RPMI7951 (cell line): ENCODE data around the gene LBX1. TPM values are rescaled to one million over a fixed set of nuclear protein-coding genes. Genes with fewer than 3 reads are reported as not detected.
"Not testable (repeated sequence)": the region's sequence is repeated elsewhere in the genome, so short reads cannot be mapped to it uniquely, and the experiment has no call there.

Experiments
- DNase-seq: peaks from one replicate; pipeline ENCODE4 v3.0.0-alpha.2; 2012; ENCODE audit warnings: low read depth
- total RNA-seq: library from RNA; depleted of rRNA; stranded (reverse); fragments of >200 nt; shearing (Covaris generic); gene quantifications from 2 replicates; pipeline ENCODE4 v1.2.3, GENCODE V29; 2014; rRNA removed

Gene LBX1
- total RNA-seq, 1 experiment from 2014 or later, result not detected

GRCh38 chr10:101207026-101207425 is 22.2 kb downstream of the LBX1 start:
- DNase-seq, result no peak

DNA sequence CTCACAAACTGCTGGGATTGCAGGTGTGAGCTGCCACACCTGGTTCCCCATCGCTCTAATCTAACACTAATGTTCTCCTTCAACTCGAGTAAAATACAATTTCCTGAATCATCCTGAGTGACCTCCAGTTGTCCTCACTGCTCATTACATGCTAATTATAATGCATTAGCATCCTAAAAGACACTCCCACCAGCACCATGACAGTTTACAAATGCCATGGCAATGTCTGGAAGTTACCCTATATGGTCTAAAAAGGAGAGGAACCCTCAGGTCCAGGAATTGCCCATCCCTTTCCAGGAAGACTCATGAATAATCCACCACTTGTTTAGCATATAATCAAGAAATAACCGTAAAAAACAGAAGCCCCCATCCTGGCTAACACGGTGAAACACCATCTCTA is 26.6 kb downstream of the LBX1 start:
- DNase-seq, result not testable (repeated sequence)

DNA sequence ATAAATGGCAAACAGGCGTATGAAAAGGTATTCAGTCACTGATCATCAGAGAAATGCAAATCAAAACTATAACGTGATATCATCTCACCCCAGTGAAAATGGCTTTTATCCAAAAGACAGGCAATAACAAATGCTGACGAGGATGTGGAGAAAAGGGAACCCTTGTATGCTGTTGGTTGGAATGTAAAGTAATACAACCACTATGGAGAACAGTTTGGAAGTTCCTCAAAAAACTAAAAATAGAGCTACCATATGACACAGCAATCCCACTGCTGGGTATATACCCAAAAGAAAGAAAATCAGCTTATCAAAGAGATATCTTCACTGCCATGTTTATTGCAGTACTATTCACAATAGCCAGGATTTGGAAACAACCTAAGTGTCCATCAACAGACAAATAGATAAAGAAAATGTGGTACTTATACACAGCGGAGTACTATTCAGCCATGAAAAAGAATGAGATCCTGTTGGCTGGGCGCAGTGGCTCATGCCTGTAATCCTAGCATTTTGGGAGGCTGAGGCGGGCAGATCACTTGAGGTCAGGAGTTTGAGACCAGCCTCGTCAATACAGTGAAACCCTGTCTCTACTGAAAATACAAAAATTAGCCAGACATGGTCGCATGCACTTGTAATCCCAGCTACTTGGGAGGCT is 30.8 kb downstream of the LBX1 start:
- DNase-seq, result not testable (repeated sequence)

GRCh38 chr10:101195921-101196320 is 33.3 kb downstream of the LBX1 start:
- DNase-seq, result no peak

DNA sequence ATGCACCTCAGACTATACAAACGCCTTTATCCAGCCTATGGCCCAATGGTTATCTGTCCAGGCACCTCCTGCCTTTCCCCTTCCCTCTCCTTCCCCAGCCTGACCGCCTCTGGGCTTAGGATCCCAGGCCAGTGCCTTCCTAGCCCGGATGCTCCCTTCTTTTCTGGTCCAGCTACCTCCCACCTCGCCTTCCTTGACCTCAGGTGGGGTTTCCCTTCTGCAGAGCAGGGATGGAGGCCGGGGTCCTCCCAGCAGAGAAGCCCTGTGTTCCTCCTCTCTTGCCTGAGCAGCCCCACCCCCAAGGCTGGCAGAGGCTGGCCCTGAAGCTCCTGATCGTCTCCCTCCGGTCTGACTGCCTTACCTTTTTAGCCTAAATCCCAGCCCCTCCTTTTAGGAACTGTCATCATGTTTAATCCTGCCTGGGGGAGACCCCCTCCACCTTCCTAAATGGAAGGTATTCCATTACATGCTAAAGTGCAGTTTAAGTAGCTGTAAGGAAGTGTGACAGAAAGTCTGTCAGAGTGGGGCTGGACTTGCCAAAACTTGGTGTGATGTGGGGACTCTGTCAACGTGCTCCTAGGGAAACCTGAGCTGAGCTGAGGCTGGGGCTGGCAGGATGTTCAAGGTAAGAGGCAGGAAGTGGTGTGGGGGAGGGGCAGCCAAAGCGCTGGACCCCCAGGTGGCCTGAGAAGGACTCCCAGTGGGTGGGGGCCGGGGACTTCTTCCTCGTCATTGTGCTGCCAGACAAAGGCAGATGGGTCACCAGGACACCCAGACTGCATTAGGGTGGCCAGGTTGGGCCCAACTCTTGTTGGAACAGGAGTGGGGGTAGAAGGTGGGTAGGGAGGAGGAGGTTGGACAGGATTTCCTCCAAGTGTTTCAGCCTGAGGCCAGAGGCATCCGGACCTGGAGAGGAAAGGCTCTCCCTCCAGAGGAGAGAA is 39.5 kb downstream of the LBX1 start:
- DNase-seq, result no peak

DNA sequence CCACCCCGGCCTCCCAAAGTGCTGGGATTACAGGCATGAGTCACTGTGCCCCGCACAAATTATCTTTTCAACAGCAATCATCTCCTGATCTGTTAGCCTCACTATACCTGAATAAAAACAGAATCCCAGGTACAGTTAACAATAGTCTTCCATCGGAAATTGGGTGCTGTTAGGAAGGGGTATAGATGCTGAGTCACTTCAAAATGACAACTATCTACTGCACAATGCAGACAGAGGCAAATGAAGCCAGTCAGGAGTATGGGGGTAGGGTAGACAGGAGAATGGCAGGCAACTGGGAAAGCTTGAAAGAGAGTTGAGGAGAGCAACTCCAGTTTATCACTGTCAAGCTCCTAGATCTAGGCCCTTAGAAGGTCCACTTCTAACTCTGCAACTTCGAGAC is 40.3 kb downstream of the LBX1 start:
- DNase-seq, result no peak

DNA sequence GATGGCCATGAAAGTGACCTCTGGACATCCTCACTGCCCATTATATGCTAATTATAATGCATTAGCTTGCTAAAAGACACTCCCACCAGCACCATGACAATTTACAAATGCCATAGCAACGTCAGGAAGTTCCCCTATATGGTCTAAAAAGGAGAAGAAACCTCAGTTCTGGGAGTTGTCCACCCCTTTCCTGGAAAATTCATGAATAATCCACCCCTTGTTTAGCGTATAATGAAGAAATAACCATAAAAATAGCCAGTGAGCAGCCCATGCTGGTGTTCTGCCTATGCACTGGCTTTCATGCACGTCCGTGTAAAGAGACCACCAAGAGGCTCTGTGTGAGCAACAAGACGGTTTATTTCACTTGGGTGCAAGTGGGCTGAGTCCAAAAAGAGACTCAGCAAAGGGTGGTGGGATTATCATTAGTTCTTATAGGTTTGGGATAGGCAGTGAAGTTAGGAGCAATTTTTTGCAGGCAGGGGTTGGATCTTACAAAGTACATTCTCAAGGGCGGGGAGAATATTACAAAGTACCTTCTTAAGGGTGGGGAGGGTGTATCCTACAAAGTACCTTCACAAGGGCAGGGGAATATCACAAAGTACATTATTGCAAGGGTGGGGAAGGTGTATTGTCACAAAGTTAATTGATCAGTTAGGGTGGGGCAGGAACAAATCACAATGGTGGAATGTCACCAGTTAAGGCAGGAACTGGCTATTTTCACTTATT is 45.6 kb downstream of the LBX1 start:
- DNase-seq, result no peak

DNA sequence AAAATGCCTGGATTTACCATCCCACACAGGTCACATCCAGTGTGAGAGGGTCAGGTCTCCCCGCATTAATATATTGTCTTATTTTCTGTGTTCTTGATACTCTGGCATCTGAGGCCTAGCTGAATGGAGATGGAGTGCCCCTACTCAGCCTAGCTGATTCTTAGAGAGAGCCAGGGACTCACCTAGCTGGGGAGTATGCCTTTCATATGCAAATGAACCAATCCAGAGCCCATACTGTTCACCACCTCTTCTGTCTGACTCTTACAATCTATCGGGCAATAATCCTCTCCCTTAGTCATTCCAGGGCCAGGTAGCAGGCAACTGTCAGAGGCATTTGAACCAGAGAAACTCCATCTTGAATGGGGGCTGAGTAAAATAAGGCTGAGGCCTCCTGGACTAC is 46.3 kb downstream of the LBX1 start:
- DNase-seq, result no peak

Other genes starting within 250 kb of the LBX1 start
- gene MRPL43, start 242.0 kb downstream of the LBX1 start, total RNA-seq, result 79.8 and 86.3 TPM in 2 replicates
- 6.4 and 7.8 TPM in 2 replicates for gene TWNK, start 241.9 kb downstream of the LBX1 start, total RNA-seq
- 20.3 and 29.7 TPM in 2 replicates for gene LZTS2, start 229.7 kb downstream of the LBX1 start, total RNA-seq
- gene PDZD7, start 198.3 kb downstream of the LBX1 start, total RNA-seq, result 2.0 and 2.8 TPM in 2 replicates
- 115 and 125 TPM in 2 replicates for gene SFXN3, start 198.2 kb downstream of the LBX1 start, total RNA-seq
- gene KAZALD1, start 167.5 kb downstream of the LBX1 start, total RNA-seq, result 8.1 and 11.4 TPM in 2 replicates
- not detected in 2 replicates for gene TLX1, start 98.2 kb downstream of the LBX1 start, total RNA-seq
- gene BTRC, start 124.7 kb upstream of the LBX1 start, total RNA-seq, result 7.1 and 7.9 TPM in 2 replicates